Measurements from ENCODE around the gene AURKB. TPM values are rescaled to one million over a fixed set of nuclear protein-coding genes. Genes with fewer than 3 reads are reported as not detected.

Gene AURKB
- total RNA-seq, 1 donor from 2014 or later: not detected

GRCh38 chr17:8206536-8206935 is 3.8 kb downstream of the AURKB start:
- Histone ChIP-seq H3K36me3 (no peaks in the 10 kb centered on the region), H3K4me3 (no peak overlapping the region), H3K27ac (no peak overlapping the region), H3K27me3 (no peaks in the 10 kb centered on the region), H3K4me1 (peaks cover 0 to 15% of the 10 kb centered on the region in 2 donors), H3K9me3 (no peaks in the 10 kb centered on the region)
- no peak for DNase-seq (ENCODE audit: low spot score in 2 of 2)
- TF ChIP-seq CTCF (IDR thresholded peaks at IDR 0.05): no peak
- intact Hi-C loops (cut with DNase I): no loop called here

GRCh38 chr17:8204761-8205555 is 5.4 kb downstream of the AURKB start:
- Histone ChIP-seq H3K4me3 (no peak overlapping the region), H3K36me3 (no peaks in the 10 kb centered on the region), H3K4me1 (peaks cover 0 to 2% of the 10 kb centered on the region in 2 donors), H3K27ac (no peak overlapping the region), H3K9me3 (no peaks in the 10 kb centered on the region), H3K27me3 (no peaks in the 10 kb centered on the region)
- TF ChIP-seq CTCF (IDR thresholded peaks at IDR 0.05): no peak
- no peak for DNase-seq (ENCODE audit: low spot score in 2 of 2)
- intact Hi-C loops (cut with DNase I): no loop called here

- Histone ChIP-seq H3K4me1 (peaks cover 14 to 26% of the 10 kb centered on the region in 2 donors), H3K36me3 (no peaks in the 10 kb centered on the region), H3K27me3 (no peaks in the 10 kb centered on the region), H3K4me3 (peak overlapping the region; percentile 43 to 59), H3K9me3 (no peaks in the 10 kb centered on the region), H3K27ac (peak overlapping the region; percentile 77 to 78)
- DNase-seq (ENCODE audit: low spot score in 2 of 2): peak; percentile 65 to 94
- intact Hi-C loops (cut with DNase I): no loop called here
- no peak for TF ChIP-seq CTCF (IDR thresholded peaks at IDR 0.05)
These were observed 18.1 kb downstream of the AURKB start for GRCh38 chr17:8192070-8192815.

- Histone ChIP-seq H3K9me3 (no peaks in the 10 kb centered on the region), H3K4me1 (peaks cover 14 to 28% of the 10 kb centered on the region in 2 donors), H3K27me3 (no peaks in the 10 kb centered on the region), H3K4me3 (peak overlapping the region; percentile 69 to 81), H3K36me3 (no peaks in the 10 kb centered on the region), H3K27ac (peak overlapping the region; percentile 96 to 97)
- no peak for DNase-seq (ENCODE audit: low spot score in 2 of 2)
- intact Hi-C loops (cut with DNase I): loop anchor here (1.0 kb wide), 1 partner anchor 20 kb away; the partner anchor contains the start of gene AURKB
- no peak for TF ChIP-seq CTCF (IDR thresholded peaks at IDR 0.05)
These were observed 19.9 kb downstream of the AURKB start for GRCh38 chr17:8190506-8190905.

- peak; percentile 97 to 99 for DNase-seq (ENCODE audit: low spot score in 2 of 2)
- Histone ChIP-seq H3K27me3 (no peaks in the 10 kb centered on the region), H3K4me1 (peaks cover 14 to 28% of the 10 kb centered on the region in 2 donors), H3K4me3 (peak within 1 kb of the TSS; percentile 69 to 81), H3K9me3 (no peaks in the 10 kb centered on the region), H3K27ac (peak within 1 kb of the TSS; percentile 96 to 97), H3K36me3 (no peaks in the 10 kb centered on the region)
- TF ChIP-seq CTCF (IDR thresholded peaks at IDR 0.05): peak in 1 of 3 experiments; percentile 6
- intact Hi-C loops (cut with DNase I): loop anchor here (1.0 to 5.0 kb wide), 2 partner anchors 20 to 107 kb away; partner anchors contain the start of genes AURKB and SLC25A35
These were observed 20.5 kb downstream of the AURKB start, which contains the start of gene BORCS6 for GRCh38 chr17:8189711-8190477. Gene BORCS6, minus strand, starts transcription at chr17:8190180. Its CDS starts 40 bp downstream, at chr17:8190140.

All from ascending aorta (tissue), 2 donors.